ENCODE measurements around the gene OR1F1.
"Not testable (repeated sequence)": the region's sequence is repeated elsewhere in the genome, so short reads cannot be mapped to it uniquely, and the experiment has no call there.

OR1F1 gene

DNA sequence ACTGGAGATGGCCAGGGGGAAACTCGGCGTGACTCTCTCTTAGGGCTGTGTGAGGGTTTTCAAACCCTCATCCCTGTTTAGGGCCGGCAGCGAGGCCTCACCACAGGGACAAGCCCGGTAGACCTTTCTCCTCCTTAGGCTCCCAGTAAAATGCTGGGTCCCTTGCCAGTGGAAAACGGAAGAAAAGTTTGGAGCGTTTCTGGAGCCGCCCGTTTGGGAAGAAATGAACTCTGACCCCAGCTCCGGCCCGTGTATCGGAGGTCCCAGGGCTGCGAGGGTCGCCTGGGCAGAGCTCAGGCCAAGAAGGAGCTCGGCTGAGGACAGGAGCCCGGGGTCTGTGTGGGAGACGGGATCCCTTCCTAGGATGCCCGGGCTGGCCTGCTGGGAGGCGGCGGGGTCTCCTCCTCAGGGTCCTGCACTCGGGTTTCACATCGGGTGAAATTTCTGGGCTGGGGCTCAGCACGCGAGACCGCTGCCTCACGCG lies 29.9 kb upstream of the OR1F1 start:
- TF ChIP-seq CTCF (IDR thresholded peaks at IDR 0.05; ENCODE audit: insufficient read depth, low read depth, low read length, missing control alignments) = no peak
- H3K4me3 ChIP-seq (ENCODE audit: low read depth, low read length) = peak overlapping the region; percentile 88
- DNase-seq (ENCODE audit: low read depth) = no peak

- TF ChIP-seq CTCF (IDR thresholded peaks at IDR 0.05; ENCODE audit: insufficient read depth, low read depth, low read length, missing control alignments) = no peak
- DNase-seq (ENCODE audit: low read depth) = peak; percentile 92
- peak overlapping the region; percentile 88 for H3K4me3 ChIP-seq (ENCODE audit: low read depth, low read length)
These were observed 29.3 kb upstream of the OR1F1 start for GRCh38 chr16:3158510-3159314.

GRCh38 chr16:3161235-3162018 lies 26.6 kb upstream of the OR1F1 start:
- H3K4me3 ChIP-seq (ENCODE audit: low read depth, low read length) = no peak overlapping the region
- DNase-seq (ENCODE audit: low read depth) = no peak
- TF ChIP-seq CTCF (IDR thresholded peaks at IDR 0.05; ENCODE audit: insufficient read depth, low read depth, low read length, missing control alignments) = no peak

DNA sequence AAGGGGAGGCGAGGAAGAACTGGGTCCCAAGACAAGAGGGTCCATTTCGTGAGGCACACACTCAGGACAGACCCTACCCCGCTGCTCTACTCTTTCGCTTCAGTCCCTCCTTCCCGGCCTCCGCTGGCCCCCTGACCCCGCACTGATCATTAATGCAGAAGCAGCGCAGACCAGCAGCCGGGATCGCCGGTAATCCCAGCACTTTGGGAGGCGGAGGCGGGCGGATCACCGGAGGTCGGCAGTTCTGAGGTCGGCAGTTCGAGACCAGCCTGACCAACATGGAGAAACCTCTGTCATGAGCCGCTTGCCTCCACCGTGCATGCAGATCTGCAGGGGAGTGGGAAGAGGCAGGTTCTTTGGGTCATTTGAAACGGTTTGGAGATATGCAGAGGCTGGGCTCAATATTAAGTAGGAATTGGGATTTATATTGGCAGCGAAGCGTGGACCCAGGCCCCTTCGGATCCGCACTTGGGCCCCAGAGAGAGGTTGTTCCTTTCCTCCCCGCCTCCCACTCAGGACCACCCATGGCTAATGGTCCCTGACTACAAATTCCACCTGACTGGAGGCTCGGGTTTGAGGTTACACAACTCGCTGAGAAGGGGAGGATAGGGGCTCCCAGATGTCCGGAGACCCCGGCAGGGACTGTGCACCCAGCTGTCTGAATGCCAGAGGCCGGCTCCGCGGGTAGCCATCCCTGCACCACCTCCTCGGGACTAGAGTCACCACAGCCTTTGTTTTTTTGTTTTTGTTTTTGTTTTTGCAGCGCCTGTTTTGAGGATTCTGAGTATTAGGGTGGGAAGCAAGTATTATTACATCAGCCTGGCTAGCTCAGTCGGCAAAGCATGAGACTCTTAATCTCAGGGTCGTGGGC lies 23.6 kb upstream of the OR1F1 start:
- no peak for TF ChIP-seq CTCF (IDR thresholded peaks at IDR 0.05; ENCODE audit: insufficient read depth, low read depth, low read length, missing control alignments)
- no peak overlapping the region for H3K4me3 ChIP-seq (ENCODE audit: low read depth, low read length)
- no peak for DNase-seq (ENCODE audit: low read depth)

GRCh38 chr16:3165111-3165822 lies 22.7 kb upstream of the OR1F1 start:
- DNase-seq (ENCODE audit: low read depth) = no peak
- 0 out of 2 replicates have a peak overlapping the region, but pooled peaks have one; percentile 11 for H3K4me3 ChIP-seq (ENCODE audit: low read depth, low read length)
- no peak for TF ChIP-seq CTCF (IDR thresholded peaks at IDR 0.05; ENCODE audit: insufficient read depth, low read depth, low read length, missing control alignments)

- H3K4me3 ChIP-seq (ENCODE audit: low read depth, low read length) = no peak overlapping the region
- TF ChIP-seq CTCF (IDR thresholded peaks at IDR 0.05; ENCODE audit: insufficient read depth, low read depth, low read length, missing control alignments) = no peak
- no peak for DNase-seq (ENCODE audit: low read depth)
These were observed 21.5 kb upstream of the OR1F1 start for GRCh38 chr16:3166505-3166886.

DNA sequence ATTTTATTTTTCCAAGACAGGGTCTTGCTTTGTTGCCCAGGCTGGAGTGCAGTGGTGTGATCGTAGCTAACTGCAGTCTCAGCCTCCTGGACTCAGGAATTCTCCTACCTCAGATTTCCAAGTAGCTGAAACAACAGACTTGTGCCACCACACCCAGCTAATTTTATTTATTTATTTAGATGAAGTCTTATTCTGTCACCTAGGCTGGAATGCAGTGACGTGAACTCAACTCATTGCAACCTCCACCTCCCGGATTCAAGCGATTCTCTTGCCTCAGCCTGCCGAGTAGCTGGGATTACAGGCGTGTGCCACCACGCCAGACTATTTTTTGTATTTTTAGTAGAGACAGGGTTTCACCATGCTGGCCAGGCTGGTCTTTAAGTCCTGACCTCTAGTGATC lies 19.3 kb upstream of the OR1F1 start:
- DNase-seq (ENCODE audit: low read depth); H3K4me3 ChIP-seq (ENCODE audit: low read depth, low read length): not testable (repeated sequence)

Data from GM12865 (cell line).